K562 (cell line): ENCODE data around the gene FRMD5. TPM values are rescaled to one million over a fixed set of nuclear protein-coding genes. Genes with fewer than 3 reads are reported as not detected.

ENCODE experiments used
- POLR2AphosphoS5 ChIP-seq: IDR thresholded peaks from 2 replicates; pipeline ENCODE4 v1.6.1; 2011; ENCODE audit warnings: mild to moderate bottlenecking, low read depth, low read length, moderate library complexity; ENCODE audit not compliant: control insufficient read depth, insufficient read depth
- polyA plus RNA-seq, 8 experiments: library from polyadenylated mRNA; depleted of rRNA in 4 of 8; stranded (reverse) in 5 of 8; unstranded in 3 of 8; fragments of >200 nt; fragmentation: Nextera tagmentation in 2 of 8; fragmentation: Illumina TruSeq in 1 of 8; extraction: Ambion mirVana in 2 of 8; extraction: Trizol in 1 of 8; gene quantifications; 2 replicates each; pipeline versions ENCODE4 v1.2.1 to v1.2.3, GENCODE V29; 2011 to 2014; ENCODE audit warnings: inconsistent platforms in 1 of 8, missing spikeins in 1 of 8
- total RNA-seq, 7 experiments: library from RNA; depleted of rRNA in 6 of 7; stranded (reverse); fragments of >200 nt in 6 of 7; fragmentation: Illumina TruSeq in 2 of 7; extraction: Trizol in 2 of 7; gene quantifications; 2 replicates each; pipeline versions ENCODE4 v1.2.1 to v1.2.3, GENCODE V29; 2011 to 2021; ENCODE audit warnings: low replicate concordance in 1 of 7
- TF ChIP-seq, protein P1 (sequence below): fragments of 200-600 bp; sonication (generic); IDR thresholded peaks from one replicate; pipeline ENCODE4 v1.6.1; 2012; ENCODE audit warnings: mild to moderate bottlenecking, low read depth, low read length, inconsistent platforms

FRMD5 gene
- total and polyA plus RNA-seq, 9 of the 15 experiments (the other 6 are each of a cell fraction or from before 2014, with no cell fraction given): 0.13 to 0.38 TPM; not detected in 7

DNA sequence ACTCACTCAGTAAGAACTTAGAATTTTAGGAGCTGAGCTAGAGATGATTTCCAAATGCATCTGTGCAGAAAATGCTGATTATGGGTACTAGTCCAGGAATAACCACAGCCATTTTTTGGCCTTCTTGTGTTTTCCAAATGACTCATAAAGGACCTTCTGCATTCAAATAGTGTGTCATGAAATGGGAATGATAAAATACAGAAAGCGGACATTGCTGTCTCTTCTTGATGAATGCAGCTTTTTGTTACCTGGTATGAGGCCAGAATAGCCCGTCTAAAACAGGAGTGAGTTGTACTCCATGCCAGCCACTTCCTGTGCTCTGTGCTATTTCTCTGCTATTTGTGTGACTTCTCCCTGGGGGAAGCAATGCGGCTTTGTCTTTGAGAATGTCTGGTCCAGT lies 20.5 kb upstream of the FRMD5 start (continued):
- TF ChIP-seq, protein P1, sequence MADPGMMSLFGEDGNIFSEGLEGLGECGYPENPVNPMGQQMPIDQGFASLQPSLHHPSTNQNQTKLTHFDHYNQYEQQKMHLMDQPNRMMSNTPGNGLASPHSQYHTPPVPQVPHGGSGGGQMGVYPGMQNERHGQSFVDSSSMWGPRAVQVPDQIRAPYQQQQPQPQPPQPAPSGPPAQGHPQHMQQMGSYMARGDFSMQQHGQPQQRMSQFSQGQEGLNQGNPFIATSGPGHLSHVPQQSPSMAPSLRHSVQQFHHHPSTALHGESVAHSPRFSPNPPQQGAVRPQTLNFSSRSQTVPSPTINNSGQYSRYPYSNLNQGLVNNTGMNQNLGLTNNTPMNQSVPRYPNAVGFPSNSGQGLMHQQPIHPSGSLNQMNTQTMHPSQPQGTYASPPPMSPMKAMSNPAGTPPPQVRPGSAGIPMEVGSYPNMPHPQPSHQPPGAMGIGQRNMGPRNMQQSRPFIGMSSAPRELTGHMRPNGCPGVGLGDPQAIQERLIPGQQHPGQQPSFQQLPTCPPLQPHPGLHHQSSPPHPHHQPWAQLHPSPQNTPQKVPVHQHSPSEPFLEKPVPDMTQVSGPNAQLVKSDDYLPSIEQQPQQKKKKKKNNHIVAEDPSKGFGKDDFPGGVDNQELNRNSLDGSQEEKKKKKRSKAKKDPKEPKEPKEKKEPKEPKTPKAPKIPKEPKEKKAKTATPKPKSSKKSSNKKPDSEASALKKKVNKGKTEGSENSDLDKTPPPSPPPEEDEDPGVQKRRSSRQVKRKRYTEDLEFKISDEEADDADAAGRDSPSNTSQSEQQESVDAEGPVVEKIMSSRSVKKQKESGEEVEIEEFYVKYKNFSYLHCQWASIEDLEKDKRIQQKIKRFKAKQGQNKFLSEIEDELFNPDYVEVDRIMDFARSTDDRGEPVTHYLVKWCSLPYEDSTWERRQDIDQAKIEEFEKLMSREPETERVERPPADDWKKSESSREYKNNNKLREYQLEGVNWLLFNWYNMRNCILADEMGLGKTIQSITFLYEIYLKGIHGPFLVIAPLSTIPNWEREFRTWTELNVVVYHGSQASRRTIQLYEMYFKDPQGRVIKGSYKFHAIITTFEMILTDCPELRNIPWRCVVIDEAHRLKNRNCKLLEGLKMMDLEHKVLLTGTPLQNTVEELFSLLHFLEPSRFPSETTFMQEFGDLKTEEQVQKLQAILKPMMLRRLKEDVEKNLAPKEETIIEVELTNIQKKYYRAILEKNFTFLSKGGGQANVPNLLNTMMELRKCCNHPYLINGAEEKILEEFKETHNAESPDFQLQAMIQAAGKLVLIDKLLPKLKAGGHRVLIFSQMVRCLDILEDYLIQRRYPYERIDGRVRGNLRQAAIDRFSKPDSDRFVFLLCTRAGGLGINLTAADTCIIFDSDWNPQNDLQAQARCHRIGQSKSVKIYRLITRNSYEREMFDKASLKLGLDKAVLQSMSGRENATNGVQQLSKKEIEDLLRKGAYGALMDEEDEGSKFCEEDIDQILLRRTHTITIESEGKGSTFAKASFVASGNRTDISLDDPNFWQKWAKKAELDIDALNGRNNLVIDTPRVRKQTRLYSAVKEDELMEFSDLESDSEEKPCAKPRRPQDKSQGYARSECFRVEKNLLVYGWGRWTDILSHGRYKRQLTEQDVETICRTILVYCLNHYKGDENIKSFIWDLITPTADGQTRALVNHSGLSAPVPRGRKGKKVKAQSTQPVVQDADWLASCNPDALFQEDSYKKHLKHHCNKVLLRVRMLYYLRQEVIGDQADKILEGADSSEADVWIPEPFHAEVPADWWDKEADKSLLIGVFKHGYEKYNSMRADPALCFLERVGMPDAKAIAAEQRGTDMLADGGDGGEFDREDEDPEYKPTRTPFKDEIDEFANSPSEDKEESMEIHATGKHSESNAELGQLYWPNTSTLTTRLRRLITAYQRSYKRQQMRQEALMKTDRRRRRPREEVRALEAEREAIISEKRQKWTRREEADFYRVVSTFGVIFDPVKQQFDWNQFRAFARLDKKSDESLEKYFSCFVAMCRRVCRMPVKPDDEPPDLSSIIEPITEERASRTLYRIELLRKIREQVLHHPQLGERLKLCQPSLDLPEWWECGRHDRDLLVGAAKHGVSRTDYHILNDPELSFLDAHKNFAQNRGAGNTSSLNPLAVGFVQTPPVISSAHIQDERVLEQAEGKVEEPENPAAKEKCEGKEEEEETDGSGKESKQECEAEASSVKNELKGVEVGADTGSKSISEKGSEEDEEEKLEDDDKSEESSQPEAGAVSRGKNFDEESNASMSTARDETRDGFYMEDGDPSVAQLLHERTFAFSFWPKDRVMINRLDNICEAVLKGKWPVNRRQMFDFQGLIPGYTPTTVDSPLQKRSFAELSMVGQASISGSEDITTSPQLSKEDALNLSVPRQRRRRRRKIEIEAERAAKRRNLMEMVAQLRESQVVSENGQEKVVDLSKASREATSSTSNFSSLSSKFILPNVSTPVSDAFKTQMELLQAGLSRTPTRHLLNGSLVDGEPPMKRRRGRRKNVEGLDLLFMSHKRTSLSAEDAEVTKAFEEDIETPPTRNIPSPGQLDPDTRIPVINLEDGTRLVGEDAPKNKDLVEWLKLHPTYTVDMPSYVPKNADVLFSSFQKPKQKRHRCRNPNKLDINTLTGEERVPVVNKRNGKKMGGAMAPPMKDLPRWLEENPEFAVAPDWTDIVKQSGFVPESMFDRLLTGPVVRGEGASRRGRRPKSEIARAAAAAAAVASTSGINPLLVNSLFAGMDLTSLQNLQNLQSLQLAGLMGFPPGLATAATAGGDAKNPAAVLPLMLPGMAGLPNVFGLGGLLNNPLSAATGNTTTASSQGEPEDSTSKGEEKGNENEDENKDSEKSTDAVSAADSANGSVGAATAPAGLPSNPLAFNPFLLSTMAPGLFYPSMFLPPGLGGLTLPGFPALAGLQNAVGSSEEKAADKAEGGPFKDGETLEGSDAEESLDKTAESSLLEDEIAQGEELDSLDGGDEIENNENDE: no peak
- no peak for TF ChIP-seq POLR2AphosphoS5
